ENCODE measurements around the gene MT1G. TPM values are rescaled to one million over a fixed set of nuclear protein-coding genes. Genes with fewer than 3 reads are reported as not detected.

MT1G gene
- total RNA-seq, 1 experiment from 2014 or later: not detected

DNA sequence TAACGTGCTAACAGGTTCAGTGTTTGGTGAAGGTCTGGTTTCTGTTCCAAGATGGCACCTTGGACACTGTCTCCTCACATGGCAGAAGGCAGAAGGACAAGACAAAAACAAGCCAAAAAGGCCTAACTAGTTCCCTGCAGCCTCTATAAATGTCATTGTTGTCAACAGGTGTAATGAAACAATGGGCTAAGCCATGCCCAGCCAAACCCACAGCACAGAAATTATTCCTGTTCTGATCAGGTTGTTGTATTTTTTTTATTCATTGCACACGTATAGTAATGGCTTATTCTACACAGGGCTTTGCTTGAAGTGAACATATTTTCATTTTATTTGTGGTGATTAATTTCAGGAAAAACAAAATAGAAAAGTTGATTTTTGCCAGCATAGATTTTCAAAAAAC, 45.9 kb upstream of the MT1G start:
- Mint-ChIP-seq H3K9me3 (ENCODE audit: low read depth, unreplicated experiment) (no peaks in the 10 kb centered on the region), H3K27me3 (ENCODE audit: unreplicated experiment) (peaks cover 45% of the 10 kb centered on the region)
- intact Hi-C loops (cut with micrococcal nuclease; ENCODE audit: unreplicated experiment): no loop called here

DNA sequence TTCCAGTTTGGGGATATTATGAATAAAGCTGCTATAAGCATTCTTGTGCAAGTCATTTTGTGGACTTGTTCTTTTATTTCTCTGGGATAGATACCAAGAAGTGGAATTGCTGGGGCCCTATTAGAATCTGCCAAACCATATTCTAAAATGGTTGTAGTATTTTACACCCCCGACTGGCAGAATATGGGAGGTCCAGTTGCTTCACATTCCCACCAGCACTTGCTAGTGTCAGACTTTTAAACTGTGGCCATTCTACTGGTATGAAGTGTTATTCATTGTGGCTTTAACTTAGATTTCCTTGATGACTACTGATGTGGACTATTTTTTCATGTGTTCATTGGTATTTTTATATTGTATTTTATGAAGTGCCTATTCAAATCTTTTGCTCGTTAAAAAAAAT, 44.0 kb upstream of the MT1G start:
- H3K9me3 Mint-ChIP-seq (ENCODE audit: low read depth, unreplicated experiment): no peaks in the 10 kb centered on the region
- H3K27ac Mint-ChIP-seq (ENCODE audit: unreplicated experiment): no peak overlapping the region
- no peak overlapping the region for H3K4me3 Mint-ChIP-seq (ENCODE audit: low read depth, unreplicated experiment)
- intact Hi-C loops (cut with micrococcal nuclease; ENCODE audit: unreplicated experiment): no loop called here
- BruUV-seq (replicated peaks): no TSS peak
- CTCF ChIA-PET: no interaction called here
- no peaks in the 10 kb centered on the region for H3K4me1 Mint-ChIP-seq (ENCODE audit: low read depth, unreplicated experiment)
- H3K36me3 Mint-ChIP-seq (ENCODE audit: insufficient read depth, unreplicated experiment): no peaks in the 10 kb centered on the region
- no peak for DNase-seq
- TF ChIP-seq, protein P1, sequence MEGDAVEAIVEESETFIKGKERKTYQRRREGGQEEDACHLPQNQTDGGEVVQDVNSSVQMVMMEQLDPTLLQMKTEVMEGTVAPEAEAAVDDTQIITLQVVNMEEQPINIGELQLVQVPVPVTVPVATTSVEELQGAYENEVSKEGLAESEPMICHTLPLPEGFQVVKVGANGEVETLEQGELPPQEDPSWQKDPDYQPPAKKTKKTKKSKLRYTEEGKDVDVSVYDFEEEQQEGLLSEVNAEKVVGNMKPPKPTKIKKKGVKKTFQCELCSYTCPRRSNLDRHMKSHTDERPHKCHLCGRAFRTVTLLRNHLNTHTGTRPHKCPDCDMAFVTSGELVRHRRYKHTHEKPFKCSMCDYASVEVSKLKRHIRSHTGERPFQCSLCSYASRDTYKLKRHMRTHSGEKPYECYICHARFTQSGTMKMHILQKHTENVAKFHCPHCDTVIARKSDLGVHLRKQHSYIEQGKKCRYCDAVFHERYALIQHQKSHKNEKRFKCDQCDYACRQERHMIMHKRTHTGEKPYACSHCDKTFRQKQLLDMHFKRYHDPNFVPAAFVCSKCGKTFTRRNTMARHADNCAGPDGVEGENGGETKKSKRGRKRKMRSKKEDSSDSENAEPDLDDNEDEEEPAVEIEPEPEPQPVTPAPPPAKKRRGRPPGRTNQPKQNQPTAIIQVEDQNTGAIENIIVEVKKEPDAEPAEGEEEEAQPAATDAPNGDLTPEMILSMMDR (IDR thresholded peaks at IDR 0.05; ENCODE audit: unreplicated experiment): no peak
- H3K27me3 Mint-ChIP-seq (ENCODE audit: unreplicated experiment): peaks cover 61% of the 10 kb centered on the region

More for the DNA sequence above, 45.9 kb upstream of the MT1G start:
- BruUV-seq (replicated peaks): no TSS peak
- Mint-ChIP-seq H3K27ac (ENCODE audit: unreplicated experiment) (no peak overlapping the region), H3K4me1 (ENCODE audit: low read depth, unreplicated experiment) (no peaks in the 10 kb centered on the region), H3K36me3 (ENCODE audit: insufficient read depth, unreplicated experiment) (no peaks in the 10 kb centered on the region), H3K4me3 (ENCODE audit: low read depth, unreplicated experiment) (no peak overlapping the region)
- TF ChIP-seq, protein P1 (IDR thresholded peaks at IDR 0.05; ENCODE audit: unreplicated experiment): no peak
- DNase-seq: no peak
- CTCF ChIA-PET: no interaction called here

DNA sequence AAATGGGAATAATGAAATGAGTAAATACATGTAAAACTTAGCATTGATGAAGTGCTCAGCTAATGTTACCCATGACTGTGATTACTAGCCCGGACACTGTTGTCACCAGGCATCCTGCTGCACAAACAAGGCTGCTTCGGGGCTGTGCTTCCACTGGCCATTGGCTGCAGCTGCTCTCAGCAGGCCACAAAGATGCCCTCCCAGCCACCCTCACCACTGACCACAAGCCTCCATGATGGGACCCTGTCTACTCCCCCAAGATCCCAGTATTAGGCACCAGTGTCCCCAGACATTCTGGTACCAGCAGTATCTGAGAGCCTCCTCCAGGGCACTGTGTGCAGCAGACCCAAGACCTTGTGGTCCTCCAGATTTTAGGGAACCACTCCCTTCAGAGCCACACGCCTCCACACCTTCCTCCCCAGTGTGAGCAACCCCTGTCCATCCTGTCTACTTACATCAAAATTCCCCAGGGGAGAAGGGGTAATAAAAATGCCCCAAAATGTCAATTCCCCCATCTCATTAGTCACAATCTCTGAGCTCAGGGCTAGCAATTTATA, 42.4 kb upstream of the MT1G start:
- intact Hi-C loops (cut with micrococcal nuclease; ENCODE audit: unreplicated experiment): no loop called here
- Mint-ChIP-seq H3K36me3 (ENCODE audit: insufficient read depth, unreplicated experiment) (no peaks in the 10 kb centered on the region), H3K4me1 (ENCODE audit: low read depth, unreplicated experiment) (no peaks in the 10 kb centered on the region), H3K27me3 (ENCODE audit: unreplicated experiment) (peaks cover 61% of the 10 kb centered on the region), H3K27ac (ENCODE audit: unreplicated experiment) (no peak overlapping the region), H3K9me3 (ENCODE audit: low read depth, unreplicated experiment) (no peaks in the 10 kb centered on the region), H3K4me3 (ENCODE audit: low read depth, unreplicated experiment) (no peak overlapping the region)
- TF ChIP-seq, protein P1 (IDR thresholded peaks at IDR 0.05; ENCODE audit: unreplicated experiment): no peak
- BruUV-seq (replicated peaks): no TSS peak
- CTCF ChIA-PET: no interaction called here
- no peak for DNase-seq

DNA sequence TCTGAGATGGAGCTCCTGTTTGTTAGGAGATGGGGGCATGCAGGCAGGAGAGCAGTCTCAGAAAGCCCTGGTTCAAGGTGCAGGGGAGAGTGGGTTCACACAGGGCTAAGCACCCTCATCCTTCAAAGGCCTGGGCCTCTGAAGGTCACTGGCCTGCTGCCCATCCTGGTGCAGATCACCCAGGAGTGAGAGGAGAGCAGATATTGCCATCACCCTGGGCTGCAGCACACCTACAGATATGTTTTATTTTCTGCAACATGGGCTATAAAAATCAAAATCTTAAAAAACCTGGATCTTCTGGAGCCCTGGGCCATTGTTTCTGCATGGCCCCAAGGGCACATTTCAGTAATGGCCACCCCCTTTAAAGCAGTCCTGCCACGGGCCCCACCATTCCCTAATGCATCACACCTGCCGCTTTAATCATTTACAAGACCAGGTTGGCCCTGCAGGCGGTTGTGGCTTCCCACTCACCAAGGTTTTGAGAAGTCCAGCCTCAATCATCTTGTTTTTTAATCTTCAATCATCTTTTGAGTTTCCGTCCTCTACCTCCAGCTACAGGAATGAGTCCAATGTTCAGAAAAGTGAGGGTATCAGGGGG, 41.7 kb upstream of the MT1G start:
- H3K4me1 Mint-ChIP-seq (ENCODE audit: low read depth, unreplicated experiment): no peaks in the 10 kb centered on the region
- DNase-seq: no peak
- H3K27me3 Mint-ChIP-seq (ENCODE audit: unreplicated experiment): peaks cover 61% of the 10 kb centered on the region
- H3K4me3 Mint-ChIP-seq (ENCODE audit: low read depth, unreplicated experiment): no peak overlapping the region
- H3K27ac Mint-ChIP-seq (ENCODE audit: unreplicated experiment): no peak overlapping the region
- no peaks in the 10 kb centered on the region for H3K36me3 Mint-ChIP-seq (ENCODE audit: insufficient read depth, unreplicated experiment)
- H3K9me3 Mint-ChIP-seq (ENCODE audit: low read depth, unreplicated experiment): no peaks in the 10 kb centered on the region
- intact Hi-C loops (cut with micrococcal nuclease; ENCODE audit: unreplicated experiment): no loop called here
- TF ChIP-seq, protein P1 (IDR thresholded peaks at IDR 0.05; ENCODE audit: unreplicated experiment): no peak
- CTCF ChIA-PET: no interaction called here
- BruUV-seq (replicated peaks): no TSS peak
